GM10266 (cell line): ENCODE data around the gene MXD4.

ENCODE experiments used
- DNase-seq: peaks from one replicate; pipeline ENCODE4 v3.0.0; 2012; ENCODE audit errors: extremely low spot score
- TF ChIP-seq, protein P1 (sequence below): IDR thresholded peaks from 2 replicates; pipeline ENCODE4 v1.5.1; 2012; ENCODE audit warnings: mild to moderate bottlenecking, low read depth; ENCODE audit not compliant: control insufficient read depth, insufficient read depth; ENCODE audit errors: missing control alignments

The MXD4 gene

GRCh38 chr4:2291705-2292645 is 30.1 kb upstream of the MXD4 start:
- DNase-seq = no peak
- TF ChIP-seq, protein P1, sequence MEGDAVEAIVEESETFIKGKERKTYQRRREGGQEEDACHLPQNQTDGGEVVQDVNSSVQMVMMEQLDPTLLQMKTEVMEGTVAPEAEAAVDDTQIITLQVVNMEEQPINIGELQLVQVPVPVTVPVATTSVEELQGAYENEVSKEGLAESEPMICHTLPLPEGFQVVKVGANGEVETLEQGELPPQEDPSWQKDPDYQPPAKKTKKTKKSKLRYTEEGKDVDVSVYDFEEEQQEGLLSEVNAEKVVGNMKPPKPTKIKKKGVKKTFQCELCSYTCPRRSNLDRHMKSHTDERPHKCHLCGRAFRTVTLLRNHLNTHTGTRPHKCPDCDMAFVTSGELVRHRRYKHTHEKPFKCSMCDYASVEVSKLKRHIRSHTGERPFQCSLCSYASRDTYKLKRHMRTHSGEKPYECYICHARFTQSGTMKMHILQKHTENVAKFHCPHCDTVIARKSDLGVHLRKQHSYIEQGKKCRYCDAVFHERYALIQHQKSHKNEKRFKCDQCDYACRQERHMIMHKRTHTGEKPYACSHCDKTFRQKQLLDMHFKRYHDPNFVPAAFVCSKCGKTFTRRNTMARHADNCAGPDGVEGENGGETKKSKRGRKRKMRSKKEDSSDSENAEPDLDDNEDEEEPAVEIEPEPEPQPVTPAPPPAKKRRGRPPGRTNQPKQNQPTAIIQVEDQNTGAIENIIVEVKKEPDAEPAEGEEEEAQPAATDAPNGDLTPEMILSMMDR = no peak

- TF ChIP-seq, protein P1 = no peak
- peak; percentile 51 for DNase-seq
Observed at GRCh38 chr4:2290974-2291704, 29.2 kb upstream of the MXD4 start.

- TF ChIP-seq, protein P1 = no peak
- DNase-seq = no peak
Observed at GRCh38 chr4:2290488-2290887, 28.6 kb upstream of the MXD4 start.

DNA sequence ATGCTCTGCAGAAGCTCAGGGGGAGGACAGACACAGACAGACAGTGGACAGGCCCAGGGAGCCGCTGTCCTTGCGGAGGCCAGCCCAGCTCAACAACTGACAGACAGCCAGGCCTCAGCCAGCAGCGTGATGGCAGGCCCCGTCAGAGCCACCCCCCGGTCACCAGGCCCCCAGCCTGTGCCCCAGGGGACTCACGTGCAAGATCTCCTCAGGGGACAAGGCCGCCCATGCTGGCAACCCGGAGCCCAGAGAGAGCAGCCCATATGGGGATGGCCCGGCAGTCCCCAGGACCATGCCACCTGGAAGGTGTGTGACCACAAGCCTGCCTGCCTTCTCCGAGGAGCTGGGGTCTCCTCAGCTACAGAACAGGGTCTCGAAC is 28.0 kb upstream of the MXD4 start:
- no peak for DNase-seq
- TF ChIP-seq, protein P1 = no peak

- no peak for DNase-seq
- TF ChIP-seq, protein P1 = no peak
Observed at GRCh38 chr4:2289311-2289954, 27.5 kb upstream of the MXD4 start.

DNA sequence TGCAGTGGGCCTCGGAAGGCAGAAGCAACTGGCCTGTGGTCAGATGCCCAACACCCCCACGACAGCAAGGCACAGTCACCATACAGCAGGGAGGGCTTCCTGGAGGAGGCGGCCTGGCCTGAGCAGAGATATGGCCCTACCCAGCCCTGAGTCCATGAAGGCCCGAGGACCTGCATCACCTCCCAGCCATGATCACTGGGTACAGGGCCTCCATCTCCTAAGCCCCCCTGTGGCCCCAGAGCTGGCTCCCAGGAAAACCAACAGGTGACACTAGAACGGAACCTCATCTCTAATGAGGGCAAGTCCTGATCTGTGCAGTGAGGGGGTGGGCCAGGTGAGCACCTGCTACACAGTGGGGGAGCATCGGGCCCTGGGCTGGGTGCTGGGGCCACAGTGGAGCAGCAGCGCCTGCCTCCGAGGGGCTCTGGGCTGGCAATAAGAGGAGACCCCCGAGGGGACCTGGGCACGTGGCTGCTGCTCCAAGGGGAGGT is 26.2 kb upstream of the MXD4 start:
- TF ChIP-seq, protein P1 = no peak
- no peak for DNase-seq

GRCh38 chr4:2287594-2287915 is 25.6 kb upstream of the MXD4 start:
- DNase-seq = no peak
- TF ChIP-seq, protein P1 = no peak
